HCT116 (cell line): ENCODE results near the gene FCN3. TPM values are rescaled to one million over a fixed set of nuclear protein-coding genes. Genes with fewer than 3 reads are reported as not detected.

Experiments
- ATAC-seq: fragments of 200-7000 bp; cut with Tn5 transposase; 2 replicates; pipeline ENCODE4 v1.9.1; 2020; ENCODE audit warnings: mild to moderate bottlenecking, moderate library complexity
- BruUV-seq: library from RNA; stranded (reverse); fragments of 400-500 nt; replicated peaks from 2 replicates; lab custom pipeline; 2021; lab: Mats Ljungman, UMichigan
- CTCF ChIA-PET: fragments of 300-600 bp; sonication (Branson Sonifier 250); formaldehyde crosslinking; loops from one replicate; lab custom pipeline; 2021; ENCODE audit warnings: antibody characterized with exemption; lab: Charles Lee
- POLR2A ChIA-PET: fragments of 300-600, 350-600 bp; sonication (Branson Sonifier 250); formaldehyde crosslinking; loops from one replicate; lab custom pipeline; 2021; ENCODE audit warnings: antibody characterized with exemption; lab: Charles Lee
- RAD21 ChIA-PET, 2 experiments: fragments of 300-600 bp; sonication (Branson Sonifier 250); formaldehyde crosslinking; loops; one replicate each; lab custom pipeline; 2023; ENCODE audit warnings: low total read pairs in 2 of 2; ENCODE audit not compliant: uncharacterized antibody in 2 of 2, unreplicated experiment in 2 of 2, low non-redundant PET in 1 of 2; lab: Charles Lee
- DNase-seq: peaks from one replicate; pipeline ENCODE4 v3.0.0-alpha.2; 2010; ENCODE audit warnings: low read depth, low spot score
- H2AFZ ChIP-seq: fragments of 200-600 bp; shearing (Covaris generic), sonication (generic); 2 replicates; pipeline ENCODE4 v1.6.1; 2017; ENCODE audit warnings: low read depth, mixed run types, mixed read lengths, antibody characterized with exemption, low read length; ENCODE audit not compliant: poor library complexity, severe bottlenecking
- H3K27ac ChIP-seq: 2 replicates; pipeline ENCODE4 v1.5.1; 2012; ENCODE audit warnings: low read depth, low read length
- H3K27me3 ChIP-seq: fragments of 200-600 bp; sonication (generic); 2 replicates; pipeline ENCODE4 v1.6.1; 2016; ENCODE audit warnings: mixed run types, low read length, mixed read lengths; ENCODE audit not compliant: insufficient read depth
- H3K36me3 ChIP-seq, 2 experiments: fragments of 200-500 bp in 1 of 2; fragments of 200-600 bp in 1 of 2; sonication (Bioruptor generic) in 1 of 2; sonication (generic) in 1 of 2; 2 replicates each; pipeline versions ENCODE4 v1.5.1 to v1.6.1; 2014 to 2016; ENCODE audit warnings: low read length in 2 of 2, inconsistent platforms in 1 of 2, mixed read lengths in 1 of 2, mixed run types in 1 of 2; ENCODE audit not compliant: insufficient read depth in 2 of 2, control insufficient read depth in 1 of 2
- H3K4me1 ChIP-seq, 2 experiments: fragments of 200-600 bp in 1 of 2; sonication (generic) in 1 of 2; 2 replicates each; pipeline versions ENCODE4 v1.5.1 to v1.6.1; 2012 to 2017; ENCODE audit warnings: low read length in 2 of 2, inconsistent platforms in 1 of 2, mild to moderate bottlenecking in 1 of 2, mixed read lengths in 1 of 2, mixed run types in 1 of 2, moderate library complexity in 1 of 2; ENCODE audit not compliant: insufficient read depth in 2 of 2, control insufficient read depth in 1 of 2
- H3K4me2 ChIP-seq: fragments of 200-600 bp; sonication (generic); 2 replicates; pipeline ENCODE4 v1.6.1; 2017; ENCODE audit warnings: mixed run types, low read length, mixed read lengths
- H3K4me3 ChIP-seq, 2 experiments: fragments of 200-600 bp in 1 of 2; sonication (generic) in 1 of 2; replicated peaks in 1 of 2; 2 replicates each; pipeline ENCODE4 v1.5.1; 2011 to 2016; ENCODE audit warnings: low read length in 2 of 2, control low read depth in 1 of 2, low read depth in 1 of 2, mild to moderate bottlenecking in 1 of 2, mixed read lengths in 1 of 2, mixed run types in 1 of 2
- H3K79me2 ChIP-seq: fragments of 200-600 bp; sonication (generic); 2 replicates; pipeline ENCODE4 v1.6.1; 2017; ENCODE audit warnings: mild to moderate bottlenecking, mixed run types, low read length, moderate library complexity, mixed read lengths; ENCODE audit not compliant: insufficient read depth
- H3K9ac ChIP-seq: fragments of 200-600 bp; sonication (generic); 2 replicates; pipeline ENCODE4 v1.6.1; 2016; ENCODE audit warnings: low read length, mixed read lengths
- H3K9me2 ChIP-seq: fragments of 200-600 bp; sonication (generic), shearing (Covaris generic); 2 replicates; pipeline ENCODE4 v1.6.1; 2017; ENCODE audit warnings: mixed run types, mild to moderate bottlenecking, moderate library complexity; ENCODE audit not compliant: insufficient read depth
- H3K9me3 ChIP-seq, 2 experiments: fragments of 200-500 bp in 1 of 2; fragments of 200-600 bp in 1 of 2; sonication (Bioruptor generic) in 1 of 2; sonication (generic) in 1 of 2; 2 replicates each; pipeline ENCODE4 v1.6.1; 2014 to 2017; ENCODE audit warnings: low read length in 2 of 2, mixed read lengths in 2 of 2, inconsistent platforms in 1 of 2, low read depth in 1 of 2, mild to moderate bottlenecking in 1 of 2, mixed run types in 1 of 2, moderate library complexity in 1 of 2; ENCODE audit not compliant: control insufficient read depth in 1 of 2, insufficient read depth in 1 of 2
- H4K20me1 ChIP-seq: fragments of 200-600 bp; sonication (generic), shearing (Covaris generic); 2 replicates; pipeline ENCODE4 v1.6.1; 2017; ENCODE audit warnings: mixed run types, mild to moderate bottlenecking, moderate library complexity; ENCODE audit not compliant: insufficient read depth
- EGR1 ChIP-seq: IDR thresholded peaks from 2 replicates; pipeline ENCODE4 v1.6.1; 2012; ENCODE audit warnings: low read depth
- FOSL1 ChIP-seq: IDR thresholded peaks from 2 replicates; pipeline ENCODE4 v1.6.1; 2012; ENCODE audit warnings: low read depth
- SP1 ChIP-seq: IDR thresholded peaks from 2 replicates; pipeline ENCODE4 v1.6.1; 2012; ENCODE audit warnings: low read depth
- TCF7L2 ChIP-seq: IDR thresholded peaks from 2 replicates; pipeline ENCODE4 v1.7.0; 2011; ENCODE audit warnings: borderline replicate concordance, inconsistent platforms; ENCODE audit not compliant: insufficient read depth, insufficient read length; ENCODE audit errors: extremely low read depth
- ZFX ChIP-seq: fragments of 450-650 bp; IDR thresholded peaks from 2 replicates; pipeline ENCODE4 v1.6.1; 2017
- intact Hi-C: fragments of 100-400 bp; cut with micrococcal nuclease; formaldehyde crosslinking; loops from 2 replicates; pipeline ENCODE4 v1.10.0; 2022
- total RNA-seq: library from RNA; stranded (reverse); gene quantifications from one replicate; pipeline ENCODE4 v1.2.1, GENCODE V29; 2021; ENCODE audit not compliant: unreplicated experiment
- TF ChIP-seq, protein P1 (sequence below): IDR thresholded peaks from 2 replicates; pipeline ENCODE4 v1.6.1; 2011; ENCODE audit warnings: mild to moderate bottlenecking, low read length, moderate library complexity; ENCODE audit not compliant: insufficient replicate concordance; ENCODE audit errors: extremely low read depth
- TF ChIP-seq, protein P2 (sequence below): IDR thresholded peaks from 2 replicates; pipeline ENCODE4 v1.6.1; 2012; ENCODE audit warnings: low read depth

The FCN3 gene
- total RNA-seq, 1 experiment from 2014 or later = 1.2 TPM

DNA sequence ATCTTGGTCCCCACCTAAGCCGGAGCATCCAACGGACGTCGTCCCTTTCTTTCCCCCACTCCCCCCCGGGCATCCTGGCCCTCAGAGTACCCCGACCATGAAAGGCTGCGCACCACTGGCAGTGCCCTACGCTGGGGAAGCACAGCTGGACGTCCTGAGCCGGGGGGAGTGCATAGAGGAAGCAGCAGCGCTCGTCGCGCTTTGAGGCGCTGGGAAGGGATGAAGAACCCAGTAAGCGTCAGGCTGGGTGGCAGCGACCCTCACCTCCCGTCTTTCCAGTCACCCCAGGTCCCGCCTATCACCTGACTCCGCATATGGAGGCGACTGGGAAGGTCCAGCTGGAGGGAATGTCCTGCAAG is 13.6 kb downstream of the FCN3 start:
- RAD21 ChIA-PET = no interaction called here
- no peaks in the 10 kb centered on the region for H3K27me3 ChIP-seq

DNA sequence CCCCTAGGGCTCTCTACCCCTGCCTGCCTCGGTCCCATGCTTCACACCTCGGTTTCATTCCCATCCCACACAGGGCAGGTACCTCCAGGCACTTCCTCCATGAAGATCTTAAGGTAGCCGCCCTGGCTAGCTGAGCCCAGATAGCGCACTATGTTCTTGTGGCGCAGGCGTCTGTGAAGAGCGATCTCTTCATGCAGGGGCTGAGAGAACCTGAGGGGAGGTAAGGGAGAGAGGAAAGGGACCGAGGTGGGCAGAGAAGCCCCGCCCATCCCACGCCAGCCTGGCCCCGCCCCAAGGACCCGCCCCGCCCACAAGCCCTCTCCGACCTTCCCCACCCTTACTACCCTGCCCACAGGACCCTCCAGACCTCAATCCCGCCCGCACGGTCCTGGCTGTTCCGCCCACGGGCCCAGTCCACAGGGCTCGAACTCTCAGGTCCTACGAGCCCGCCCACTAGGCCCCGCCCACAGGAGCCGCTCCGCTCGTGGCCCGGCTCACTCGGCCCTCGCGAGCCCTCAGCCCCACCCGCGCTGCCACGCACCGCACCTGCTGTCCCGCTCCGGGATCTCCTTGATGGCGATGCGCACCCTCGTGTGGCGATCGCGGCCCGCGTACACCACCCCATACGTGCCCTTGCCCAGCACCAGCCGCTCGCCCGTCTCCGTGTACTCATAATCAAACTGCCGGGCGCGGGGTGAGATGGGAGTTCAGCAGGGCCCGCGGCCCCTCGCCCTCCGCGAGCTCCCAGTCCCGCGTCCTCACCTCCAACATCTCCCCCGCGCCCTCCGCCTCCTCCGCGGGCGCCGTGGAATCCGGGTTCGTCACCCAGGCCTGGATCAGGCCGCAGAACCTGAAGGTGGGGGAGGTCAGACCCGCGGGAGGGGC is 14.2 kb downstream of the FCN3 start:
- peaks cover 3% of the 10 kb centered on the region; the same call in 1 of the 2 replicates for H3K79me2 ChIP-seq
- intact Hi-C loops = no loop called here
- POLR2A ChIA-PET = no interaction called here
- H3K4me3 ChIP-seq = no peak overlapping the region
- DNase-seq (no peak), ATAC-seq (no peak)
- H3K27ac ChIP-seq = no peak overlapping the region
- H3K36me3 ChIP-seq = peaks cover 0 to 8% of the 10 kb centered on the region in 2 experiments; a peak in 1 of 4 replicates
- no peak overlapping the region for H3K9ac ChIP-seq
- H2AFZ ChIP-seq = no peak overlapping the region
- no peaks in the 10 kb centered on the region for H4K20me1 ChIP-seq
- no peaks in the 10 kb centered on the region for H3K9me3 ChIP-seq
- CTCF ChIA-PET = no interaction called here
- H3K27me3 ChIP-seq = no peaks in the 10 kb centered on the region
- no peak overlapping the region for H3K4me2 ChIP-seq
- H3K9me2 ChIP-seq = no peaks in the 10 kb centered on the region
- RAD21 ChIA-PET = no interaction called here
- BruUV-seq = no TSS peak
- peaks cover 12 to 20% of the 10 kb centered on the region in 2 experiments; a peak in 3 of 4 replicates for H3K4me1 ChIP-seq
- TF ChIP-seq ZFX (no peak), FOSL1 (no peak), SP1 (no peak), TCF7L2 (no peak), EGR1 (no peak)
- TF ChIP-seq, protein P1, sequence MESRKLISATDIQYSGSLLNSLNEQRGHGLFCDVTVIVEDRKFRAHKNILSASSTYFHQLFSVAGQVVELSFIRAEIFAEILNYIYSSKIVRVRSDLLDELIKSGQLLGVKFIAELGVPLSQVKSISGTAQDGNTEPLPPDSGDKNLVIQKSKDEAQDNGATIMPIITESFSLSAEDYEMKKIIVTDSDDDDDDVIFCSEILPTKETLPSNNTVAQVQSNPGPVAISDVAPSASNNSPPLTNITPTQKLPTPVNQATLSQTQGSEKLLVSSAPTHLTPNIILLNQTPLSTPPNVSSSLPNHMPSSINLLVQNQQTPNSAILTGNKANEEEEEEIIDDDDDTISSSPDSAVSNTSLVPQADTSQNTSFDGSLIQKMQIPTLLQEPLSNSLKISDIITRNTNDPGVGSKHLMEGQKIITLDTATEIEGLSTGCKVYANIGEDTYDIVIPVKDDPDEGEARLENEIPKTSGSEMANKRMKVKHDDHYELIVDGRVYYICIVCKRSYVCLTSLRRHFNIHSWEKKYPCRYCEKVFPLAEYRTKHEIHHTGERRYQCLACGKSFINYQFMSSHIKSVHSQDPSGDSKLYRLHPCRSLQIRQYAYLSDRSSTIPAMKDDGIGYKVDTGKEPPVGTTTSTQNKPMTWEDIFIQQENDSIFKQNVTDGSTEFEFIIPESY = no peak
- TF ChIP-seq, protein P2, sequence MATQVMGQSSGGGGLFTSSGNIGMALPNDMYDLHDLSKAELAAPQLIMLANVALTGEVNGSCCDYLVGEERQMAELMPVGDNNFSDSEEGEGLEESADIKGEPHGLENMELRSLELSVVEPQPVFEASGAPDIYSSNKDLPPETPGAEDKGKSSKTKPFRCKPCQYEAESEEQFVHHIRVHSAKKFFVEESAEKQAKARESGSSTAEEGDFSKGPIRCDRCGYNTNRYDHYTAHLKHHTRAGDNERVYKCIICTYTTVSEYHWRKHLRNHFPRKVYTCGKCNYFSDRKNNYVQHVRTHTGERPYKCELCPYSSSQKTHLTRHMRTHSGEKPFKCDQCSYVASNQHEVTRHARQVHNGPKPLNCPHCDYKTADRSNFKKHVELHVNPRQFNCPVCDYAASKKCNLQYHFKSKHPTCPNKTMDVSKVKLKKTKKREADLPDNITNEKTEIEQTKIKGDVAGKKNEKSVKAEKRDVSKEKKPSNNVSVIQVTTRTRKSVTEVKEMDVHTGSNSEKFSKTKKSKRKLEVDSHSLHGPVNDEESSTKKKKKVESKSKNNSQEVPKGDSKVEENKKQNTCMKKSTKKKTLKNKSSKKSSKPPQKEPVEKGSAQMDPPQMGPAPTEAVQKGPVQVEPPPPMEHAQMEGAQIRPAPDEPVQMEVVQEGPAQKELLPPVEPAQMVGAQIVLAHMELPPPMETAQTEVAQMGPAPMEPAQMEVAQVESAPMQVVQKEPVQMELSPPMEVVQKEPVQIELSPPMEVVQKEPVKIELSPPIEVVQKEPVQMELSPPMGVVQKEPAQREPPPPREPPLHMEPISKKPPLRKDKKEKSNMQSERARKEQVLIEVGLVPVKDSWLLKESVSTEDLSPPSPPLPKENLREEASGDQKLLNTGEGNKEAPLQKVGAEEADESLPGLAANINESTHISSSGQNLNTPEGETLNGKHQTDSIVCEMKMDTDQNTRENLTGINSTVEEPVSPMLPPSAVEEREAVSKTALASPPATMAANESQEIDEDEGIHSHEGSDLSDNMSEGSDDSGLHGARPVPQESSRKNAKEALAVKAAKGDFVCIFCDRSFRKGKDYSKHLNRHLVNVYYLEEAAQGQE = no peak

More for the DNA sequence above, 13.6 kb downstream of the FCN3 start:
- no peak overlapping the region for H3K4me2 ChIP-seq
- H3K9ac ChIP-seq = no peak overlapping the region
- BruUV-seq = no TSS peak
- H3K9me2 ChIP-seq = no peaks in the 10 kb centered on the region
- TF ChIP-seq, protein P1 = no peak
- CTCF ChIA-PET = interaction anchor here (0.6 kb wide), 1 partner anchor 59 kb away, joined by 3 read pairs; no protein-coding TSS in a partner anchor
- no peak for DNase-seq
- H3K36me3 ChIP-seq = peaks cover 0 to 4% of the 10 kb centered on the region in 2 experiments; a peak in 1 of 4 replicates
- no peaks in the 10 kb centered on the region for H4K20me1 ChIP-seq
- no peak overlapping the region for H3K27ac ChIP-seq
- POLR2A ChIA-PET = no interaction called here
- H3K4me3 ChIP-seq = no peak overlapping the region
- no peaks in the 10 kb centered on the region for H3K9me3 ChIP-seq
- H3K79me2 ChIP-seq = peaks cover 3% of the 10 kb centered on the region; the same call in 1 of the 2 replicates
- H3K4me1 ChIP-seq = peaks cover 12 to 26% of the 10 kb centered on the region in 2 experiments; a peak in 3 of 4 replicates
- H2AFZ ChIP-seq = no peak overlapping the region
- ATAC-seq = no peak
- intact Hi-C loops = no loop called here
